KMS-11 (cell line): ENCODE results near the gene ELAVL1.

ENCODE experiments used
- H2AFZ ChIP-seq: fragments of 200-600 bp; sonication (generic); 2 replicates; pipeline ENCODE4 v1.6.1; 2016; ENCODE audit warnings: antibody characterized with exemption, mixed run types, low read depth
- H3K27ac ChIP-seq: fragments of 200-600 bp; sonication (generic); 2 replicates; pipeline ENCODE4 v1.6.1; 2016; ENCODE audit warnings: mild to moderate bottlenecking, mixed run types
- H3K27me3 ChIP-seq: fragments of 200-600 bp; sonication (generic); 2 replicates; pipeline ENCODE4 v1.6.1; 2017; ENCODE audit warnings: mild to moderate bottlenecking, low read depth, mixed run types, moderate library complexity; ENCODE audit not compliant: insufficient read depth
- H3K36me3 ChIP-seq: fragments of 200-600 bp; sonication (generic); 2 replicates; pipeline ENCODE4 v1.6.1; 2017; ENCODE audit warnings: mild to moderate bottlenecking, mixed run types; ENCODE audit not compliant: insufficient read depth
- H3K4me1 ChIP-seq: fragments of 200-600 bp; sonication (generic); 2 replicates; pipeline ENCODE4 v1.6.1; 2016; ENCODE audit warnings: mild to moderate bottlenecking, low read depth, mixed run types; ENCODE audit not compliant: poor library complexity, severe bottlenecking
- H3K4me2 ChIP-seq: fragments of 200-600 bp; sonication (generic); 2 replicates; pipeline ENCODE4 v1.7.0; 2016; ENCODE audit warnings: mild to moderate bottlenecking, mixed run types
- H3K4me3 ChIP-seq: fragments of 200-600 bp; sonication (generic); IDR thresholded peaks from 2 replicates; pipeline ENCODE4 v1.6.1; 2017; ENCODE audit warnings: low read depth, low read length, mixed read lengths; ENCODE audit not compliant: insufficient read depth
- H3K79me2 ChIP-seq: fragments of 200-600 bp; sonication (generic); 2 replicates; pipeline ENCODE4 v1.6.1; 2016; ENCODE audit warnings: low read depth, mixed run types; ENCODE audit not compliant: insufficient read depth
- H3K9ac ChIP-seq: fragments of 200-600 bp; sonication (generic); 2 replicates; pipeline ENCODE4 v1.6.1; 2016; ENCODE audit warnings: mild to moderate bottlenecking, mixed run types
- H4K20me1 ChIP-seq: fragments of 200-600 bp; sonication (generic); 2 replicates; pipeline ENCODE4 v1.6.1; 2016; ENCODE audit warnings: mild to moderate bottlenecking, mixed run types; ENCODE audit not compliant: insufficient read depth
- CTCF ChIP-seq: fragments of 200-600 bp; sonication (generic); conservative IDR thresholded peaks from 2 replicates; pipeline ENCODE4 v1.6.1; 2017; ENCODE audit warnings: low read depth, mild to moderate bottlenecking, antibody characterized with exemption, low read length, moderate library complexity, mixed read lengths

ELAVL1 gene

GRCh38 chr19:8005534-8006256, at the start of gene ELAVL1:
TSS of gene ELAVL1 (minus strand) at chr19:8005641. CDS start at chr19:7991815, 13,826 bp downstream.
- Histone ChIP-seq H3K4me2 (peak within 1 kb of the TSS; percentile 72), H3K79me2 (peaks cover 43% of the 10 kb centered on the region), H3K27ac (peak within 1 kb of the TSS; percentile 45; the same call in 1 of the 2 replicates), H3K4me3 (no peak within 1 kb of the TSS), H3K4me1 (peaks cover 13% of the 10 kb centered on the region), H3K36me3 (no peaks in the 10 kb centered on the region), H2AFZ (peak within 1 kb of the TSS; percentile 77; the same call in 1 of the 2 replicates), H4K20me1 (peaks cover 30% of the 10 kb centered on the region), H3K27me3 (no peaks in the 10 kb centered on the region), H3K9ac (peak within 1 kb of the TSS; percentile 63; the same call in 1 of the 2 replicates)
- TF ChIP-seq CTCF: no peak

DNA sequence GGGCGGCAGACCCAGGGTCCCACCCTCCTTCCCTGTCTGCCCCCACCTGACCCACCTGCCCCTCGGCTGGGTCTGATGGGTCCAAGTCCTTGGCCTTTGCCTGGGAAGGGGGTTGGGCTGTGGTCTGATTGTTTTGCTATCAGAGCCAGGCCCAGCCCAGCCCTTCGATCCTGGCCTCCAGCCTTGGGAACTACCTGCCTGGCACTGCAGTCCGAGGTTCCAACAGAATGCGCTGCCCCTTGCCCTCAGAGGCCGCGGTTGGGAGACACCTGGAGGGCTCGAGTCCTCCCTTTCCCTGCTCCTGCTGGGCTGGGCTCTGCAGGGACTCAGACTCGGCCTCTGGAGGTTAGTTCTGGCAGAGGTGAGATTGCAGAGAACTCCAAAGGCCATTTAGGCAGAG, 48.7 kb upstream of the ELAVL1 start:
- TF ChIP-seq CTCF: no peak
- no peaks in the 10 kb centered on the region; the same call in 1 of the 2 replicates for H3K27me3 ChIP-seq
- no peak overlapping the region for H3K4me3 ChIP-seq
- H4K20me1 ChIP-seq: no peaks in the 10 kb centered on the region
- H3K4me1 ChIP-seq: no peaks in the 10 kb centered on the region
- H2AFZ ChIP-seq: no peak overlapping the region
- no peaks in the 10 kb centered on the region for H3K36me3 ChIP-seq
- H3K27ac ChIP-seq: no peak overlapping the region
- no peak overlapping the region for H3K9ac ChIP-seq
- no peak overlapping the region for H3K4me2 ChIP-seq
- no peaks in the 10 kb centered on the region for H3K79me2 ChIP-seq

DNA sequence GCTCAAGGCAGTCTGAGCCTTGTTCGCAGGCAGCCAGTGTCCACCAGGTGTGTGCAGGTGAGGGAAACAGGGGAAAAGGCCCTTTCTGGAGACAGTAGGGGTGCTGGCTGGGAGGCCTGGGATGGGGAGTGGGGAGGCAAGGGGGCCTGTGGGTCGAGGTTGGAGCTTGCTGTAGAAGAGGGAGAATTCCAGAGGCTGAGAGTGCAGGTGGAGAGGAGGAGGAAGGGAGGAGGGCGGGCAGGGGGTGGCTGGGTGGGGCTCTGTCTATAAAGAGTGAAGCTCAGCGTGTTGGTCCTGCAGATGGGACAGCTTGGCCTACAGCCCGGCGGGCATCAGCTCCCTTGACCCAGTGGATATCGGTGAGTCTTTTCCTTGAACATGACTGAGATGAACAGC, 47.0 kb upstream of the ELAVL1 start, which contains the start of gene CCL25:
Gene CCL25, plus strand, starts transcription at position 297 of the 396 bp plus-strand sequence. CDS start 290 bp downstream, outside the sequence.
- Histone ChIP-seq H2AFZ (no peak within 1 kb of the TSS), H3K4me2 (no peak within 1 kb of the TSS; the same call in 1 of the 2 replicates), H4K20me1 (no peaks in the 10 kb centered on the region), H3K27me3 (no peaks in the 10 kb centered on the region; the same call in 1 of the 2 replicates), H3K36me3 (no peaks in the 10 kb centered on the region), H3K27ac (no peak within 1 kb of the TSS), H3K9ac (no peak within 1 kb of the TSS), H3K79me2 (no peaks in the 10 kb centered on the region), H3K4me3 (no peak within 1 kb of the TSS), H3K4me1 (peaks cover under 1% of the 10 kb centered on the region)
- no peak for TF ChIP-seq CTCF

DNA sequence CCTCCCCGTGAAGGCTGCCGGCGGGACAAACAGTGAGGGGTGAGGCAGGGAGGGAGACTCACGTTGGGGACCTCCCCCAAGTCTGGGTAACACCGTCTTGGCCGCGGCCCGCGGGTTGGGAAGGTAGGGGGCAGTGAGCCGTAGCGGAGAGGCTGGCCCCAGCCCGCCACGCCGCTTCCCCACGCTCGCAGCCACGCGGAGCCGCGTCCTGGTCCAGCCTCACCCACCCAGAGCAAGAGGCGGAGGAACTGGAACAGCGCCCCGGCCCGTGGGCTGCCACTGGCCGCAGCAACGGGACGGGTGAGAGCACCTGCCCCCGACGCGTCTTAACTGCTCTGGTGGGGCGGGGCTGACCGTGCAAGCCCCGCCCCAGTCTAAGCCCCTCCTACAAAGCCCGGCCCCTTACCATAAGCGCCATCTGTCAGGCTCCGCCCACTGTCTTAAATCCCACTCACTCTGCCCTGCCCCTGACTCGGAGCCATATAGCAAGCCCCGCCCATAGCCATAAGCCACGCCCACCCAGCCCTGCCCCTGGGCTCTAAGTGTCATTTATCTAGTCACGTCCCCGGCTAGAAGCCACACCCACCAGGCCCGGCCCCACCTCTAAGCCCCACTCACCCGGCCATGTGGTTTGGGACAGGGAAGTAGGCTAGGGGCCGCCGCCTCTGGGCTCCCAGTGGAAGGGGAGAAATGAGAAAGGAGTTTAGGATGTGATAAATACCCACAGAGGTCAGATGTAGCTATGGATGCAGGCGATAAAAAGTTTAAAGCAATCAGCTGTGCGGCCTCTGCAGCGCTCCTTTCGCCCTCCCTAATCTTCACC, 45.0 kb upstream of the ELAVL1 start:
- Histone ChIP-seq H3K4me2 (no peak overlapping the region; the same call in 1 of the 2 replicates), H2AFZ (no peak overlapping the region; the same call in 1 of the 2 replicates), H3K4me1 (peaks cover 7% of the 10 kb centered on the region), H3K79me2 (no peaks in the 10 kb centered on the region), H3K27ac (no peak overlapping the region), H3K4me3 (no peak overlapping the region), H3K36me3 (no peaks in the 10 kb centered on the region), H4K20me1 (no peaks in the 10 kb centered on the region), H3K9ac (no peak overlapping the region), H3K27me3 (no peaks in the 10 kb centered on the region; the same call in 1 of the 2 replicates)
- no peak for TF ChIP-seq CTCF
